ENCODE measurements around the gene TTLL5. TPM values are rescaled to one million over a fixed set of nuclear protein-coding genes. Genes with fewer than 3 reads are reported as not detected.

Gene TTLL5
- polyA plus RNA-seq, 4 donors, result 22.1 to 33.8 (median 28.9) TPM

DNA sequence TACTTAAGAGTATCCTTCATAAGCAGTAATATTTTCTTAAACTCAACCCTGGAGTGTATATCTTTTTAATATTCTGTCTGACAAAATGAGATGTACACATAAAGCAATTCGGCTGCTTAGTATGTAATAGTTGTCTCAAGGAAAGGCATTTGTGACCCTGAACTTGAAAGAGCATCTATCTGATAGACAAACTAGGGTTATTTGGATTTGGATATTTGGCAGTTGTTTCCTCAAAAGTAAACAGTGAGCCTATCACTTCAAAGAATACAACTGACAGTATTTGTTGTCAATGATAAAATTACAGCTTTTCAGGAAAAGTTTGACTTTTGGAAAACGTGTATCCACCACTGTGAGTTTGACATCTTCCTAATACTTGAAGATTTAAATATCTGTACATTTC lies 197.3 kb downstream of the TTLL5 start:
- DNase-seq (ENCODE audit: low read depth in 4 of 4, low spot score in 3 of 4), result no peak

DNA sequence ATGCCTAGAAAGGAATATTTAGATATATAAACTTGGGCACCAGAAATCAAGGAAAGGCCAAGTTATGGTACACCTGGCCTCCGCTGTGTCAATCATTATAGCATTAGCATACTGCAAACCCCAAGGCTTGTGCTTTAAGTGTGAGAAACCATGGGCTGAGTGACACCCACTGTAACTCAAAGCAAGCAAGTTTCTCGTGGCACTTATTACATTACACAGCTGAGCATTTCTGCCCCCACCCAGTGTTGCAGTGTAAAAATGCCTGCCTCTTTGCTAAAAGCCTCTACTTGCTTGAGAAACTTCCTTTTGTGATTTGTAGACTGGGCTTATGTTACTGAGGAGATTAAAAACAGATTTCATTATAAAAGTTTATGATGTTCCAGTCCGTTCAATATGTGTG lies 198.7 kb downstream of the TTLL5 start:
- DNase-seq (ENCODE audit: low read depth in 4 of 4, low spot score in 3 of 4), result no peak

DNA sequence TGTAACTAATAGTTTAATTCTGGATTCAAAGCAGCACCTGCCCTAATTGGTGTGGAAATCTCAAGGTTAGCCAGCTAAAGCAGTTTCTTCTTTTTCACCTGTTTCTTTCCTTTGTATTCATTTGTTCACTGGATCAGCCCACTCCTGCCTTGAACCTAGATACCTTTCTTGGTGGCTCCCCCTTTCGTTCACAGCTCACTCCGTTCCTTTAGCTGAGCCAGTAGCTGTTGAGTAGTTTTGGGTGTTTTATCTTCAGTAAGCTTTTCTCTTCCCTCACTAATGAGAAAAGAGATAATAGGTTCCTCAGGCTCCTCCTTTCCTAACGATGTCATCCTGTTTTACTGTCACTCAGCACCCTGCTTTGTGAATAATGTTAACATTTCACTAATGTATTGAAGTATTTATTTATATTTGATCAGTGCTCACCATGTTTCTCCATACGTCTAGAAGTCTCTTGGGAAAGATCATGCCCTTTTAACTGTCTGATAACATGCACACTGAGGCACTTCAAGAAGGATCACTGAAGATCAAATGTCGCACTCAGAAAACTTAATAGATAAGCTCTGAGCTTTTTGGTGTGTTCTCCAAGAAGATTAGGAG lies 199.6 kb downstream of the TTLL5 start:
- DNase-seq (ENCODE audit: low read depth in 4 of 4, low spot score in 3 of 4), result no peak

- no peak for DNase-seq (ENCODE audit: low read depth in 4 of 4, low spot score in 3 of 4)
Measured at GRCh38 chr14:75861161-75861621, 200.1 kb downstream of the TTLL5 start.

DNA sequence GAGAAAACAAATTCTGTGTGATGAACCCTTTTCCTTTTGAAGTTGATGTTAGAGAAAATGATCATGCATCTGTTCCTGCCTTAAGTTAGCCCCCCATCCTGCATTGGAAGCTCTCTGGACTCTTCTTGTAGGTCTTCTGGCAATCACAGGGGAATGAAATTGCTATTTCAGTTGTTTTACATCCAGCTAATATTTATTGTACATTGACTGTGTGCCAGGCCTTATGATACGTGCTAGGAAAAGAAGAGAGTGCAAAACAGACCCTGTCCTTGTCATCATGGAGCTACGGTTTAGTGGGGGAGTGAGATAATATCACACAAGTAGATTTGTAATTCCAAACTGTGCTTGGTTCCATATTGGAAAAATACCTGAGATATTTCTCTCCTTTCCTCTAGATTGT lies 202.2 kb downstream of the TTLL5 start:
- no peak for DNase-seq (ENCODE audit: low read depth in 4 of 4, low spot score in 3 of 4)

DNA sequence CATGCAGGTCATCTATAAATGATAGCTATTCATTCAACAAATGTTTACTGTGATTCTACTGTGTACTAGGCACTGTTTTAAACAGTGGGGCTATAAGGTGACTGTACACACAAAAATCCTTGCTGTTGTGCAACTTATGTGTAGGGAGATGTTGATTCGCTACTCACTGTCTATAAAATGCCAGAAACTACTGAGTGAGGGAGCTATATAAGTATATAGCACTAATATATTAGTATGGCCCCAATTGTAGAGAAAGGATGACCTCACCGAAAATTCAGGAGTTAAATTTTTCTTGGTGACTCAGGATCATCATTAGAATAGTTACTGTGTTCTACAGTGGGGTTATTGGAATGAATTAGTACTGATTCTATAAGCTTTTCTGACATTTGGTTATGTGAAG lies 203.3 kb downstream of the TTLL5 start:
- no peak for DNase-seq (ENCODE audit: low read depth in 4 of 4, low spot score in 3 of 4)

DNA sequence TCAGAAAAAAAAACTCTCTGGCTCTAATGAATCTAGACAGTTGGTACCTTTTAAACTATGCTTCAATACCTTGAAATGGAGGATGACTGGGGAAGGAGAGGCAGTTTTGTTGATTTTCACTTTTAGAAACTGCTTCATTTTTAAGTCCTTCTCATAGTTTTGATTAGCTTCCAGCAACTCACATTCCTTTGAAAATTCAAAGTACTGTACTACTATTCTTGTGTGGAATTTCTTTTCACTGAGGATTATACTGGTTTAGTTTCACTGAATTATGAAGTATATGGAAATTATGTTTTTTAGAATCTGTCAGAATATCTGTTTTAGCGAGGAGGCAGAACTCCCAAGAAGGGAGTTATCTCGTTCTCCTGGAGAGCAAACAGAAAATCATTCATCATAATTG lies 204.5 kb downstream of the TTLL5 start:
- DNase-seq (ENCODE audit: low read depth in 4 of 4, low spot score in 3 of 4), result no peak

DNA sequence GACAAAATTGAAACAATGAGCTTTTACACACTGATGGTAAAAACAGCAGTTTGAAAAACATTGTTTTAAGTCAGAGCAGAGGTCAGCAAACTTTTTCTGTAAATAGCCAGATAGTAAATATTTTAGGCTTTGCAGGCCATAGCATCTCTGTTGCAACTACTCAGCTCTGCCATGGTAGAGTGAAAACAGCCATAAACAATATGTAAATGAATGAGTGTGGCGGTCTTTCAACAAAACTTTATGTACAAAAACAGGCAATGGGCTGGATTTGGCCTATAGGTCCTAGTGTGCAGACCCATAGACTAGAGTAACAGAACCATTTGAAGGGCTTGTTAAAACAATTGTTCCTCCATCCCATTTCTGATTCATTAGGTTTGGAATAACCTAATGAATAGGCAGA lies 205.9 kb downstream of the TTLL5 start:
- DNase-seq (ENCODE audit: low read depth in 4 of 4, low spot score in 3 of 4), result no peak

DNA sequence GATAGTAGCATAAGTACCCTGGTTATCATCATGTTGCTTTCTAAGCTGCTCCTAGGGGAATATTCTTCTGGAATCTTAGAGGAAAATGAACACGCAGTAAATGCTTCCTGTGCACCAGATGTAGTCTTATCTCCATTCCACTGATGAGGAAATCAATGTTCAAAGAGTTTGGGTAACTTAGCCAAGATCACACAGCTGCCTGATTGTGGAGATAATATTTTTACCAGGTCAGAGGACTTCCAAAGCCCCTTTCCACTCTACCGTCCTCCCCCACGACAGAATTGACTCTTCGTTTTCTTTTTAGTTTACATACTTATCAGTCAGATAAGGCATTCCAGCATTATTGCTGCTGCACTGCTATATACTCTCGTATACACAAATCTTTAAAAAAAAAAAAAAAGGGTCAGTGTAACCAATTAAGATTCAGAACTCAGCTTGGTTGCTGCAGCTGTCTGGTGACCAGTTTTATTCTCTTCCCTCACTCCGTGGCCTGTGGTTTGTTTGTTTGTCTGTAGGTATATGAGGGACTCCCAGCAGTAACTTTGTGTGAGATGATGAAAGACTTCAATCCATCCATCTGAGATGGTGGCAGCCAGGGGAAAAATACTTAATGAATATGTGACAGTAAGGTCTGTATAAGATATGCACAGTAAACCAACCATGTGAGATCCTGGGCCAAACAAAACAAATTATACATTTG lies 210.3 kb downstream of the TTLL5 start:
- DNase-seq (ENCODE audit: low read depth in 4 of 4, low spot score in 3 of 4), result no peak

DNA sequence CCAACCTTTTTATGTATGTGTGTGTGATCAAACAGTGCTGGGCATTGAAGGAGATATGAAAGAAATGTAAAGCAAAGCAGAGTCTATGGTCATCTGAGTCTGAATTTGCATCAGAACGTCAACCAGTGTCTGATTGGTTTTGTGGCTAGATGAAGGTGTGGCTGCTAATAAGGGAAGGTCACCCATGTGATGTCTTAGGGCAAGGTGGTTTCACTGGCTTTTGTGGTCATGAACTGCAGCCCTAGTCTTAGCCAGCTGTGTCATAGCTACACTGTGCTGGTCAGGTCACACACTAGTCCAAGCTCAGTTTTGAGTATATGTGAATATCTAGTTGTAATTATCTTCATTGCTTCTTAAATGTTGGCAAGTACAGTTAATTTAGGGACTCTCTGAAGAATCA lies 214.9 kb downstream of the TTLL5 start:
- no peak for DNase-seq (ENCODE audit: low read depth in 4 of 4, low spot score in 3 of 4)

DNA sequence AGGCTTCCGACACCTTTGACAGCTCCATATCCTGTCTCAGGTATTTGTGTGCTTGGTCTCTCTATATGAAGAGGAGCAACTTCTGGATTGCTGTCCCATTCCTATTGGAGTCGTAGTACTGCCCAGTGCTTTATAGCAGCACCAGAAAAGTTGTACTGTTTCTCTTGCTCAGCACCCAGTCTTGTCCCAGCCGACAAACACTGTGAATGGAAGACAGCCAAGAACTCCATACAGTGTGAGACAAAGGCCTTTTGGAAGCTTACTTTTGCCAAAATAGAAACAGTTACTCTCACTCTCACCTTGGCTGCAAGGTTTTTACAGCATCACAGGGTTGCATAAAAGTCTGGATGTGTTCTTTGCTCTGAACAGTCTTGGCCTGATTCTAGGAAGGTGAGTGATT lies 215.5 kb downstream of the TTLL5 start:
- no peak for DNase-seq (ENCODE audit: low read depth in 4 of 4, low spot score in 3 of 4)

DNA sequence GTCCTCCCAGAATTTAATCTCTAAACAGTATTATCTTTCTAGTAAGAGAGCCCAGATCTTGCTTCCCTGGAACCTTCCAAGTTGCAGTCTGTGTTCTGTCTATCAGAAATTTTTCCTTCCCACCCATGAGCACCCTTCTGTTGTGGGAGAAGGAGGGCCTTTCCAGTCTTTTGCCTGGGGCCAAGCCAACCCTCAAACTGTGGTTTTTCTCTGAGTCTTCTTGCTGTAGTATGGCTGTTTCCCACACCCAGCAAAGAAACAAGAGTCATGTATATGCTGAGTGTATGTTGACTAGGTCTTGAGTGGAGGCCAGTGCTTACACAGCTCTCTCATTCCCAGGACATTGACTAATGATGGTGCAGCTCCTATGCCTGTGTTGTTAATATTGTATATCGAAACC lies 216.2 kb downstream of the TTLL5 start:
- DNase-seq (ENCODE audit: low read depth in 4 of 4, low spot score in 3 of 4), result no peak

GRCh38 chr14:75877884-75878283 lies 216.8 kb downstream of the TTLL5 start:
- DNase-seq (ENCODE audit: low read depth in 4 of 4, low spot score in 3 of 4), result no peak

GRCh38 chr14:75879031-75879430 lies 218.0 kb downstream of the TTLL5 start:
- no peak for DNase-seq (ENCODE audit: low read depth in 4 of 4, low spot score in 3 of 4)

DNA sequence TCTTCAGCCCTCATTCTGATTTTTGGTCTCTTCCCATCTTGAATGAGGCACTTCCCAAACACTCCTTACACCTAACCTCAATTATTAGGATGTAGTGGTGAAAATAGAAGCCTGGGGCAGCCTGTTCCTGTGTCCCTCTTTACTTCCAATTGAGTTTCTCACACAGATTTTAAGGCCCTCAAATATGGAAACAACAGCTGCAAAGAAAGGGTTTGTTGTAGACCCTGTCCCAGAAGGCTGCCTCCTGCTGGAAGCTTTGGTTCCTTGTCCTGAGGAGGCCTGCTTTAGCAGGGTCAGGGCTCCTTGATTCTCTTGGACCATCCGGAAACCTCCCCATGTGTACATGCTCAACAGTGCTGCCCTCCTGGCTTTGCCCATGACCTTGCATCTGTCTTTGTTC lies 219.5 kb downstream of the TTLL5 start:
- DNase-seq (ENCODE audit: low read depth in 4 of 4, low spot score in 3 of 4), result no peak

DNA sequence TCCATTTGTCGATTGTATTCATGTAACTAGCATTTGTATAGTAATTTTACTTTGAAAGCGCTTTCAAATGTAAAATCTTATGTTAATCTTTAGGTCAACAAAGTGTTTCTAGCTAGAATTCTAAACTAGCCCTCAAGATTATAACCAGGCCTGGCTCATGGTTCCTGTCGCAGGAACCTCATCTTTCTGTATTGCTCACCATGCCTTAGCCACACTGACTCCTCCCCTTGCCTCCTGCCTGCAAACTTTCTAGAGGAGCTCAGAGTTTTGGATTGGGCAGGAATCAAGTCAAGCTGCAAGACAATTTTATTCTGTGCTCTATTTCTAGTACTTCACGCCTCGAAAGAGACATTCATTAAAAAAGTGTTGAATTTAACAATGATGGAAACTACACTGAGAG lies 220.9 kb downstream of the TTLL5 start:
- no peak for DNase-seq (ENCODE audit: low read depth in 4 of 4, low spot score in 3 of 4)

DNA sequence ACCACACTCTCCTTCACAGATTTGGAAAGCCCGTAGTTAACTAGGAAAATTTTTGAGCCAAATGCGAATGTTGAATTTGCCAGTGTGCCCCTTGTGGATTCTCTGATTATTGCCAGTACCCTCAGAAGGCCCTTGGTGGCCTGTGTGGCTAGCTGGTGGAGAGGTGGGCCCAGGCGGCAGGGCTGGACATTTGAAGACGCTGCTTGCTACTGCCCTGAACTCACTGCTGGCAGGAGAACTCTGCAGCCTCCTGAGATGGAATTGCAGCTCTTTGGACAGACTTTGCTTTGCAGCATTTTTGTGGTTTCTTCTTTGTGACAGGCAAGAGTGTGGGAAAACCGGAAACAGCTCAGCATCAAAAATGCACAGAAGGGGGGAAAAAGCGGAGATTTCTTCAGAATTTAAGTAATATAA lies 223.2 kb downstream of the TTLL5 start:
- DNase-seq (ENCODE audit: low read depth in 4 of 4, low spot score in 3 of 4), result no peak

GRCh38 chr14:75885829-75886228 lies 224.8 kb downstream of the TTLL5 start:
- no peak for DNase-seq (ENCODE audit: low read depth in 4 of 4, low spot score in 3 of 4)

GRCh38 chr14:75886636-75887348 lies 225.7 kb downstream of the TTLL5 start:
- no peak for DNase-seq (ENCODE audit: low read depth in 4 of 4, low spot score in 3 of 4)

GRCh38 chr14:75888945-75889344 lies 227.9 kb downstream of the TTLL5 start:
- no peak for DNase-seq (ENCODE audit: low read depth in 4 of 4, low spot score in 3 of 4)

- no peak for DNase-seq (ENCODE audit: low read depth in 4 of 4, low spot score in 3 of 4)
Measured at GRCh38 chr14:75896341-75896740, 235.3 kb downstream of the TTLL5 start.

DNA sequence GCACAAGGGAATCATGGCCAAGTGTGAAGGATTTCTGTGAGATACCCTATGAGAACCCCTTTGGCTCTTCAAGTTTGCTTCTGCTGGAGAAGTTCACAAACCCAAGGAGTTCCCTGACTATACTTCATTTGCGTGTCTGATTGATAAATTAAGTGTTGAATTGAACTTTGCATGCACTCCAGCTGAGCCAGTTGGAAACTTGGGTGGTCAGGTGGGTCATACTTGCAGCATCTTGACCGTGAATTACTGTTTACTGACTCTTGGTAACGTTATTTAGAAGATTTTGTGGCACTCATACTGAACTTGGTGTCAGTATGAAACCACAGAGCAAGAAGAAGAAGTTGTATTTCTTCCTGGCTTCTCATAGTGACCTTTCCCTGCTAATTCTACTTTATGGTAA lies 243.3 kb downstream of the TTLL5 start:
- no peak for DNase-seq (ENCODE audit: low read depth in 4 of 4, low spot score in 3 of 4)

All from left renal pelvis (tissue), 4 donors.